Activated T-helper 1 cell treated with Interleukin-2 at 50 U/mL for 16 hours (primary cell): ENCODE results near the gene BCL2L1.
"Not testable (repeated sequence)": the region's sequence is repeated elsewhere in the genome, so short reads cannot be mapped to it uniquely, and the experiment has no call there.

Experiments
- DNase-seq: peaks from one replicate; pipeline ENCODE4 v3.0.0-alpha.2; 2020; ENCODE audit warnings: low read depth

The BCL2L1 gene

GRCh38 chr20:31674895-31675827 is 47.5 kb downstream of the BCL2L1 start:
- peak; percentile 41 for DNase-seq

- DNase-seq = no peak
Observed at GRCh38 chr20:31673943-31674463, 48.7 kb downstream of the BCL2L1 start.

- DNase-seq = no peak
Observed at GRCh38 chr20:31673435-31673834, 49.2 kb downstream of the BCL2L1 start.

GRCh38 chr20:31671324-31671723 is 51.3 kb downstream of the BCL2L1 start:
- no peak for DNase-seq

GRCh38 chr20:31670371-31671228 is 52.1 kb downstream of the BCL2L1 start:
- no peak for DNase-seq

- DNase-seq = no peak
Observed at GRCh38 chr20:31669876-31670275, 52.8 kb downstream of the BCL2L1 start.

- not testable (repeated sequence) for DNase-seq
Observed at GRCh38 chr20:31668944-31669343, 53.7 kb downstream of the BCL2L1 start.

- no peak for DNase-seq
Observed at GRCh38 chr20:31667315-31668285, 55.1 kb downstream of the BCL2L1 start.

GRCh38 chr20:31666258-31667042 is 56.2 kb downstream of the BCL2L1 start:
- no peak for DNase-seq

GRCh38 chr20:31665753-31666152 is 56.9 kb downstream of the BCL2L1 start:
- no peak for DNase-seq

GRCh38 chr20:31664696-31665354 is 57.8 kb downstream of the BCL2L1 start:
- no peak for DNase-seq

GRCh38 chr20:31663838-31664695 is 58.6 kb downstream of the BCL2L1 start:
- DNase-seq = no peak

- DNase-seq = no peak
Observed at GRCh38 chr20:31663524-31663837, 59.2 kb downstream of the BCL2L1 start.

- no peak for DNase-seq
Observed at GRCh38 chr20:31662372-31662854, 60.3 kb downstream of the BCL2L1 start.

GRCh38 chr20:31661625-31662371 is 60.9 kb downstream of the BCL2L1 start:
- peak; percentile 63 for DNase-seq

GRCh38 chr20:31654534-31654933 is 68.1 kb downstream of the BCL2L1 start:
- DNase-seq = no peak

- no peak for DNase-seq
Observed at GRCh38 chr20:31653561-31653960, 69.1 kb downstream of the BCL2L1 start.

- no peak for DNase-seq
Observed at GRCh38 chr20:31652917-31653396, 69.7 kb downstream of the BCL2L1 start.
